ENCODE results near the gene FBXO41. TPM values are rescaled to one million over a fixed set of nuclear protein-coding genes. Genes with fewer than 3 reads are reported as not detected.

FBXO41 gene
- total RNA-seq, 2 experiments from 2014 or later: 20.4 to 57.9 TPM

DNA sequence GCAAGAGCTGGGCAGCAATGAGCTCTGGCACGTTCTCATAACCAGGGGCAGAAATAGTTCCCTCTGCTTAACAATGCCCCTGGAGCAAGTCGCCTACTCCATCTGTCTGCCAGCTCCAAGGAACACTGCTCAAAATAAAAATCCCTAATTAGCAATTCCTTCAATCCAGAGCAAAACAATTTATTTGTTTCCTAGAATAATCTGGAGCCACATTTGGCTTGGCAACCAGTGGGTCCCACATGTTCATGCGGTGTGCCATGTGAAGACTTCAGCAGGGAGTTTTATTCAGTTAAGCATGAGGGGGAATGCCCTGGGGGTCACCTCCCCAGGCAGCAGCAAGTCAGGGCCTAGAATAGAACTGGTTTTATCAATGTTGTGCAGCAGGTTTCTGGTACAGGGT, 16.6 kb upstream of the FBXO41 start:
- H3K36me3 ChIP-seq (ENCODE audit: insufficient read depth, low read length): no peaks in the 10 kb centered on the region
- no peak for DNase-seq (ENCODE audit: low spot score)
- no peak overlapping the region for H3K4me2 ChIP-seq (ENCODE audit: low read length)
- no peaks in the 10 kb centered on the region for H3K79me2 ChIP-seq (ENCODE audit: insufficient read depth, low read depth, low read length)
- H3K4me1 ChIP-seq (ENCODE audit: insufficient read depth, low read length, poor library complexity, severe bottlenecking): no peaks in the 10 kb centered on the region
- intact Hi-C loops (cut with micrococcal nuclease; ENCODE audit: unreplicated experiment): no loop called here
- no peak overlapping the region for H3K4me3 ChIP-seq (ENCODE audit: low read depth, low read length, poor library complexity, severe bottlenecking)
- no peak overlapping the region for H2AFZ ChIP-seq (ENCODE audit: low read length)
- no peaks in the 10 kb centered on the region for H4K20me1 ChIP-seq (ENCODE audit: insufficient read depth, low read length)
- ChIA-PET POLR2A (interaction anchor here (0.6 kb wide), 1 partner anchor 43 kb away, joined by 3 read pairs; no protein-coding TSS in a partner anchor), CTCF (ENCODE audit: unreplicated experiment) (no interaction called here)
- H3K9me2 ChIP-seq (ENCODE audit: insufficient read depth, low read length): no peaks in the 10 kb centered on the region
- no TSS peak for BruUV-seq (replicated peaks)
- H3K27ac ChIP-seq (ENCODE audit: low read depth, low read length, poor library complexity, severe bottlenecking): no peak overlapping the region
- TF ChIP-seq EZH2phosphoT487 (IDR thresholded peaks at IDR 0.05; ENCODE audit: borderline replicate concordance, low read depth, low read length) (no peak), CTCF (conservative IDR thresholded peaks at IDR 0.05; ENCODE audit: low read length) (no peak)
- H3K9me3 ChIP-seq (ENCODE audit: low read length): no peaks in the 10 kb centered on the region

DNA sequence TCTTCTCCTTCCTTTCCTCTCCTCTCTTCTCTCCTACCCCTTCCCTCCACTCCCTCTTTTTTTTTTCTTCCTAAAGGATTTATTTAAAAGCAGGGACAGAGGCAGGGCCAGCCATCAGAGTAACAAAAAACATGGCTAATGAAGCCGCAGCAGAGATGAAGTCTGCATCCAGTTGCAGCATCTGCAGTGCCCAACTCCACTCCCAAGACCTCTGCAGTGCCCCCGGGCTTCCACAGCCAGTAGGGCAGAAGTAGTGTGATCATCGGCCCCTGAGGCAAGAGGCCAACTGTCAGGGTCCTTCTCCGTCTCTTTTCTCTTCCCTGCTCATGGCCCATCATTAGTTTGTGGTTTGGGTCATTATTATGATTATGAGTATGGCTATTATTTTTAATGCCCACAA, 13.3 kb upstream of the FBXO41 start:
- no peaks in the 10 kb centered on the region for H3K9me3 ChIP-seq (ENCODE audit: low read length)
- no peaks in the 10 kb centered on the region for H3K36me3 ChIP-seq (ENCODE audit: insufficient read depth, low read length)
- no peaks in the 10 kb centered on the region for H4K20me1 ChIP-seq (ENCODE audit: insufficient read depth, low read length)
- BruUV-seq (replicated peaks): no TSS peak
- no peaks in the 10 kb centered on the region for H3K9me2 ChIP-seq (ENCODE audit: insufficient read depth, low read length)
- no peak for DNase-seq (ENCODE audit: low spot score)
- ChIA-PET POLR2A (interaction anchor here (0.6 kb wide), 1 partner anchor 8 kb away, joined by 3 read pairs; no protein-coding TSS in a partner anchor), CTCF (ENCODE audit: unreplicated experiment) (no interaction called here)
- TF ChIP-seq EZH2phosphoT487 (IDR thresholded peaks at IDR 0.05; ENCODE audit: borderline replicate concordance, low read depth, low read length) (no peak), CTCF (conservative IDR thresholded peaks at IDR 0.05; ENCODE audit: low read length) (no peak)
- H3K79me2 ChIP-seq (ENCODE audit: insufficient read depth, low read depth, low read length): no peaks in the 10 kb centered on the region
- H3K4me2 ChIP-seq (ENCODE audit: low read length): no peak overlapping the region
- no peak overlapping the region for H2AFZ ChIP-seq (ENCODE audit: low read length)
- no peak overlapping the region for H3K4me3 ChIP-seq (ENCODE audit: low read depth, low read length, poor library complexity, severe bottlenecking)
- no peak overlapping the region for H3K27ac ChIP-seq (ENCODE audit: low read depth, low read length, poor library complexity, severe bottlenecking)
- intact Hi-C loops (cut with micrococcal nuclease; ENCODE audit: unreplicated experiment): no loop called here
- no peaks in the 10 kb centered on the region for H3K4me1 ChIP-seq (ENCODE audit: insufficient read depth, low read length, poor library complexity, severe bottlenecking)

- Histone ChIP-seq H3K4me3 (ENCODE audit: low read depth, low read length, poor library complexity, severe bottlenecking) (no peak overlapping the region), H3K79me2 (ENCODE audit: insufficient read depth, low read depth, low read length) (no peaks in the 10 kb centered on the region), H3K27ac (ENCODE audit: low read depth, low read length, poor library complexity, severe bottlenecking) (no peak overlapping the region), H2AFZ (ENCODE audit: low read length) (no peak overlapping the region), H3K4me1 (ENCODE audit: insufficient read depth, low read length, poor library complexity, severe bottlenecking) (no peaks in the 10 kb centered on the region), H4K20me1 (ENCODE audit: insufficient read depth, low read length) (no peaks in the 10 kb centered on the region), H3K9me3 (ENCODE audit: low read length) (no peaks in the 10 kb centered on the region), H3K36me3 (ENCODE audit: insufficient read depth, low read length) (no peaks in the 10 kb centered on the region), H3K4me2 (ENCODE audit: low read length) (no peak overlapping the region), H3K9me2 (ENCODE audit: insufficient read depth, low read length) (no peaks in the 10 kb centered on the region)
- intact Hi-C loops (cut with micrococcal nuclease; ENCODE audit: unreplicated experiment): no loop called here
- CTCF ChIA-PET (ENCODE audit: unreplicated experiment): no interaction called here
- no peak for DNase-seq (ENCODE audit: low spot score)
- POLR2A ChIA-PET: no interaction called here
- BruUV-seq (replicated peaks): no TSS peak
- TF ChIP-seq EZH2phosphoT487 (IDR thresholded peaks at IDR 0.05; ENCODE audit: borderline replicate concordance, low read depth, low read length): no peak
- TF ChIP-seq CTCF (conservative IDR thresholded peaks at IDR 0.05; ENCODE audit: low read length): no peak
These were observed 12.9 kb upstream of the FBXO41 start for GRCh38 chr2:73297151-73297559.

All from OCI-LY7 (cell line).